Loucy (cell line): Measurements from ENCODE around the gene PAM.

ENCODE experiments used
- H2AFZ ChIP-seq: fragments of 200-600 bp; sonication (generic); 2 replicates; pipeline ENCODE4 v1.6.0; 2016; ENCODE audit warnings: antibody characterized with exemption, mild to moderate bottlenecking, low read length, moderate library complexity
- H3F3A ChIP-seq: fragments of 200-600 bp; 2 replicates; pipeline ENCODE4 v1.6.0; 2016; ENCODE audit warnings: antibody characterized with exemption, low read depth, mild to moderate bottlenecking
- H3K27me3 ChIP-seq: fragments of 200-600 bp; sonication (generic); 2 replicates; pipeline ENCODE4 v1.6.1; 2014; ENCODE audit warnings: low read length, mild to moderate bottlenecking; ENCODE audit not compliant: insufficient read depth, poor library complexity, severe bottlenecking
- H3K36me3 ChIP-seq: fragments of 200-600 bp; sonication (generic); 2 replicates; pipeline ENCODE4 v1.6.1; 2016; ENCODE audit warnings: low read length; ENCODE audit not compliant: insufficient read depth
- H3K4me1 ChIP-seq: fragments of 200-600 bp; sonication (generic); 2 replicates; pipeline ENCODE4 v1.5.1; 2014; ENCODE audit warnings: low read length, mild to moderate bottlenecking; ENCODE audit not compliant: insufficient read depth, poor library complexity, severe bottlenecking
- H3K4me2 ChIP-seq: fragments of 200-600 bp; sonication (generic); 2 replicates; pipeline ENCODE4 v1.6.0; 2014; ENCODE audit warnings: antibody characterized with exemption, low read length, low read depth, mild to moderate bottlenecking; ENCODE audit not compliant: poor library complexity, severe bottlenecking
- H3K4me3 ChIP-seq: fragments of 200-600 bp; sonication (generic); 2 replicates; pipeline ENCODE4 v1.5.1; 2014; ENCODE audit warnings: low read length, mild to moderate bottlenecking, mixed read lengths; ENCODE audit not compliant: poor library complexity, severe bottlenecking
- H3K79me2 ChIP-seq: fragments of 200-600 bp; sonication (generic); 2 replicates; pipeline ENCODE4 v1.6.1; 2014; ENCODE audit warnings: low read length; ENCODE audit not compliant: insufficient read depth
- H3K9ac ChIP-seq: fragments of 200-600 bp; sonication (generic); 2 replicates; pipeline ENCODE4 v1.6.0; 2014; ENCODE audit warnings: mild to moderate bottlenecking, low read depth, low read length, moderate library complexity; ENCODE audit not compliant: poor library complexity, severe bottlenecking
- H3K9me2 ChIP-seq: fragments of 200-600 bp; sonication (generic); replicated peaks from 2 replicates; pipeline ENCODE4 v1.6.1; 2016; ENCODE audit warnings: low read depth, low read length, mixed read lengths
- H3K9me3 ChIP-seq: fragments of 200-600 bp; sonication (generic); 2 replicates; pipeline ENCODE4 v1.6.1; 2014; ENCODE audit warnings: mild to moderate bottlenecking, antibody characterized with exemption, low read length, low read depth; ENCODE audit not compliant: insufficient read depth
- H4K20me1 ChIP-seq: fragments of 200-600 bp; sonication (generic); 2 replicates; pipeline ENCODE4 v1.6.0; 2014; ENCODE audit warnings: antibody characterized with exemption, low read length, mild to moderate bottlenecking; ENCODE audit not compliant: insufficient read depth, poor library complexity, severe bottlenecking
- EZH2phosphoT487 ChIP-seq: fragments of 200-600 bp; IDR thresholded peaks from 2 replicates; pipeline ENCODE4 v1.6.1; 2018; ENCODE audit warnings: antibody characterized with exemption, mild to moderate bottlenecking, moderate library complexity, borderline replicate concordance
- TF ChIP-seq, protein P1 (sequence below): fragments of 200-600 bp; sonication (generic); conservative IDR thresholded peaks from 2 replicates; pipeline ENCODE4 v1.5.1; 2014; ENCODE audit warnings: mild to moderate bottlenecking, antibody characterized with exemption, low read length

The PAM gene

DNA sequence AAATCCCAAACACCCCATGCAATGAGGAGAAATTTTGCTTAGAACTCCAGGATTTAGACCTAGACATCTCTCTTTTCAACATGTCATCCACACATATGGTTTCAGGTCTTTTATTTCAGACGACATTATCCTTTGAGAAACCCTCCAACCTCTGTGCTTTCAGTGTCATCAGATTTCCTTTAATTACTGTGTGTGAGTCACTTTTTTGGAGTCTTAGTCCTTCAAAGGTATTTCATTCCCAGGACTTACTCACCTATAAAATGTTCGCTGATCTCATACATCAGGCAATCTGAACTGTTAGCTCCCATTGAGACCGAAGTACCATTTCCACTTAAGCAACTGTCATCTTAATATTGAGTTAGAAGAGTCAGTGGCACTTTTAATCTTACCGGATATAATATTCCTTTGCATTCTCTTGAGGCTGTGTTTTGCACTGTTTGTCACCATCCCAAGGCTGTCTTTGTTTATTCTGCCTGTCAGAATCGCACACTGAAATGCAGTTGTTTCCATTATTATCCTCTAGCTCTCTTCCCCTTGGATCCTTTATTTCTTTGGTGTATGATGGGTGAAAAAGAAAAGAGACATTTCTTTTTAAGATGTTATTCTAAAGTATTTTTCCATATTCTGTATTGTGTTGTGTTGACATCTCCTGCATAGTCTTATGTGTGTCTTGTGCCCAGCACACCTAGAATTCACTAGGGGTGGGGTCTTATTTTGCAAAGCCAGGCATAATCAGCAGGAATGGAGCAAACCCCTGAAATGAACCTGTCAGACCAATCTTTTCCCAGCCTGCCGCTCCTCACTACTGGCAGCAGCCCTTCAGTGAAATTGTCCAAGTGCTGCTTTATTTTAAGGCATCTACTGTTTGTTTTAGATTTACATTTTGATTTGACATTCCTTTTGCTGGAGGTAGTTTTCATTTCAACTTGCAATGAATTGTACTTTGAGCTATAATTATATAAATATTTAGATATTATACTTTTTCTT, 155.4 kb downstream of the PAM start:
- Histone ChIP-seq H3K4me1 (no peaks in the 10 kb centered on the region), H3K36me3 (no peaks in the 10 kb centered on the region; the same call in 1 of the 2 replicates), H3K4me2 (no peak overlapping the region), H3K9me3 (no peaks in the 10 kb centered on the region; the same call in 1 of the 2 replicates), H4K20me1 (no peaks in the 10 kb centered on the region), H3K9ac (no peak overlapping the region), H3F3A (no peaks in the 10 kb centered on the region), H3K4me3 (no peak overlapping the region), H3K79me2 (no peaks in the 10 kb centered on the region), H3K27me3 (no peaks in the 10 kb centered on the region), H3K9me2 (no peaks in the 10 kb centered on the region), H2AFZ (no peak overlapping the region)
- TF ChIP-seq EZH2phosphoT487 = no peak
- TF ChIP-seq, protein P1, sequence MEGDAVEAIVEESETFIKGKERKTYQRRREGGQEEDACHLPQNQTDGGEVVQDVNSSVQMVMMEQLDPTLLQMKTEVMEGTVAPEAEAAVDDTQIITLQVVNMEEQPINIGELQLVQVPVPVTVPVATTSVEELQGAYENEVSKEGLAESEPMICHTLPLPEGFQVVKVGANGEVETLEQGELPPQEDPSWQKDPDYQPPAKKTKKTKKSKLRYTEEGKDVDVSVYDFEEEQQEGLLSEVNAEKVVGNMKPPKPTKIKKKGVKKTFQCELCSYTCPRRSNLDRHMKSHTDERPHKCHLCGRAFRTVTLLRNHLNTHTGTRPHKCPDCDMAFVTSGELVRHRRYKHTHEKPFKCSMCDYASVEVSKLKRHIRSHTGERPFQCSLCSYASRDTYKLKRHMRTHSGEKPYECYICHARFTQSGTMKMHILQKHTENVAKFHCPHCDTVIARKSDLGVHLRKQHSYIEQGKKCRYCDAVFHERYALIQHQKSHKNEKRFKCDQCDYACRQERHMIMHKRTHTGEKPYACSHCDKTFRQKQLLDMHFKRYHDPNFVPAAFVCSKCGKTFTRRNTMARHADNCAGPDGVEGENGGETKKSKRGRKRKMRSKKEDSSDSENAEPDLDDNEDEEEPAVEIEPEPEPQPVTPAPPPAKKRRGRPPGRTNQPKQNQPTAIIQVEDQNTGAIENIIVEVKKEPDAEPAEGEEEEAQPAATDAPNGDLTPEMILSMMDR = no peak

DNA sequence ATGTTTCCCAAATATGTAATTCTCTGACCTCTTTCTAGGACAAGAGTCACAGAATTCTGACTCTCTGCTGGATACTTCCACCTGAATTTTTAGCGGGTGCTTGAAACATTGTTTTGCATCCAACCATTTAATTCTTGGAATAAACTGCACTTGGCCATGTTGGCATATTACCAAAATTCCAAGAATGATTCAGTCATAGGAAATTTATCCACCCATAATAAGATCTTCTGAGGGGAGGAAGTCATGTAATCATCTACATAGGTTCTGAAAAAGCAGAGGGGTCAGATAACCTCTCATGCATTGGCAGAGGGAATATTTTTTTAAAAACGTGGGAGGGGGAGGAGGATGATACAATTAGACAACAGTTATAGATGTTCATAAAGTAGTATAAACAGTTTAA, 156.9 kb downstream of the PAM start:
- no peaks in the 10 kb centered on the region for H3K9me2 ChIP-seq
- H3K9ac ChIP-seq = no peak overlapping the region
- H3K79me2 ChIP-seq = no peaks in the 10 kb centered on the region
- H4K20me1 ChIP-seq = no peaks in the 10 kb centered on the region
- no peak overlapping the region for H2AFZ ChIP-seq
- H3K4me3 ChIP-seq = no peak overlapping the region
- H3K36me3 ChIP-seq = no peaks in the 10 kb centered on the region; the same call in 1 of the 2 replicates
- H3K27me3 ChIP-seq = no peaks in the 10 kb centered on the region
- no peak overlapping the region for H3K4me2 ChIP-seq
- H3F3A ChIP-seq = no peaks in the 10 kb centered on the region
- no peaks in the 10 kb centered on the region; the same call in 1 of the 2 replicates for H3K9me3 ChIP-seq
- H3K4me1 ChIP-seq = no peaks in the 10 kb centered on the region
- TF ChIP-seq, protein P1 = no peak
- no peak for TF ChIP-seq EZH2phosphoT487

DNA sequence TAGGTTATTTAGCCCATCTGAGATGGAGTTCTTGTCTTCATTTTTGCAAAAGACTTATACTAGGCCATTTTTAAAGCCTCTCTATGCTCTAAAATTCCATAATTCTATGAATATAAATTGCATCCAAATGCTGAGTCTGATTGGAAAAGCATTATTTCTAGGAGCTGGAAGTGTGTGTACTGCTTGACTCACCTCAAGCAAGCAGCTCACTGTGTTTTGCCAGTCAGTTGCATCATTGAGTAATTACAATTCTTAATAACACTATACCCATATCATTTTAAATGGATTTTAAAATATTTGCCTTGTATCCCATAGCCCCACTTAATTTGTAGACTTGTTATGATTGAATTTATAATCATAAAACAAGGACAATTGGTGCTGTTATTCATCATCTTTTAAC, 161.0 kb downstream of the PAM start:
- H3K9ac ChIP-seq = no peak overlapping the region
- no peak overlapping the region for H2AFZ ChIP-seq
- no peaks in the 10 kb centered on the region for H3K9me3 ChIP-seq
- no peaks in the 10 kb centered on the region for H3F3A ChIP-seq
- no peak overlapping the region for H3K4me3 ChIP-seq
- no peaks in the 10 kb centered on the region for H4K20me1 ChIP-seq
- TF ChIP-seq, protein P1 = no peak
- TF ChIP-seq EZH2phosphoT487 = no peak
- no peaks in the 10 kb centered on the region for H3K27me3 ChIP-seq
- no peaks in the 10 kb centered on the region for H3K9me2 ChIP-seq
- H3K4me2 ChIP-seq = no peak overlapping the region
- H3K4me1 ChIP-seq = no peaks in the 10 kb centered on the region
- no peaks in the 10 kb centered on the region for H3K79me2 ChIP-seq
- H3K36me3 ChIP-seq = no peaks in the 10 kb centered on the region; the same call in 1 of the 2 replicates
